Measurements from ENCODE around the gene FRMD4A. TPM values are rescaled to one million over a fixed set of nuclear protein-coding genes. Genes with fewer than 3 reads are reported as not detected.

FRMD4A gene
- total RNA-seq, 1 experiment from 2014 or later, result 19.6 TPM

GRCh38 chr10:14179251-14179650, 151.5 kb downstream of the FRMD4A start:
- Histone ChIP-seq H2BK20ac (ENCODE audit: low read depth, low read length, poor library complexity, severe bottlenecking) (no peak overlapping the region), H4K5ac (ENCODE audit: insufficient read length, low read depth, low read length) (no peak overlapping the region), H3K4me1 (ENCODE audit: insufficient read depth, low read length) (no peaks in the 10 kb centered on the region), H2BK15ac (ENCODE audit: low read depth, low read length) (no peak overlapping the region), H2BK5ac (ENCODE audit: insufficient read length, low read length) (no peak overlapping the region), H4K20me1 (ENCODE audit: control insufficient read depth, insufficient read depth, insufficient read length) (no peaks in the 10 kb centered on the region), H3T11ph (ENCODE audit: low read length) (no peak overlapping the region), H3K27me3 (ENCODE audit: insufficient read depth, low read length) (no peaks in the 10 kb centered on the region; the same call in 1 of the 2 replicates), H3K79me2 (ENCODE audit: insufficient read depth, low read length) (no peaks in the 10 kb centered on the region), H3K56ac (ENCODE audit: insufficient read length, low read depth, low read length) (no peak overlapping the region), H3K79me1 (ENCODE audit: insufficient read depth, low read depth, low read length, poor library complexity, severe bottlenecking) (no peaks in the 10 kb centered on the region), H3K23me2 (ENCODE audit: insufficient read length, low read depth, low read length, poor library complexity, severe bottlenecking) (peaks cover 1% of the 10 kb centered on the region), H3K4ac (ENCODE audit: low read depth, low read length) (no peak overlapping the region), H3K4me2 (ENCODE audit: insufficient read depth, insufficient read length, low read length) (no peak overlapping the region), H3K9me3 (ENCODE audit: control insufficient read depth, low read depth, low read length) (no peaks in the 10 kb centered on the region), H2AFZ (ENCODE audit: low read length) (no peak overlapping the region), H2BK120ac (ENCODE audit: low read depth, low read length, poor library complexity, severe bottlenecking) (no peak overlapping the region), H3K9ac (ENCODE audit: extremely low read depth, insufficient read length, low read length) (no peak overlapping the region), H3K27ac (ENCODE audit: insufficient read length, low read depth, low read length) (no peak overlapping the region), H4K91ac (ENCODE audit: insufficient read length, low read depth, low read length) (no peak overlapping the region), H3K18ac (ENCODE audit: insufficient read length, low read depth, low read length) (no peak overlapping the region), H3K23ac (ENCODE audit: insufficient read length, low read depth, low read length) (no peak overlapping the region), H2BK12ac (ENCODE audit: insufficient read length, low read depth, low read length) (no peak overlapping the region), H4K8ac (replicated peaks; ENCODE audit: insufficient read length, low read depth, low read length) (no peak overlapping the region), H3K14ac (ENCODE audit: insufficient read depth, low read length) (no peak overlapping the region), H2AK5ac (ENCODE audit: insufficient read length, low read length) (no peak overlapping the region)
- DNase-seq, result no peak
- WGBS (ENCODE audit: extremely low coverage, insufficient read length, low lambda C conversion rate), result 100% methylated on average over 1 of the region's 2 CpGs
- no peak for TF ChIP-seq CTCF (conservative IDR thresholded peaks at IDR 0.05)
- Mint-ChIP-seq H3K27me3 (ENCODE audit: low read depth) (peaks cover 15% of the 10 kb centered on the region), H3K27ac (no peak overlapping the region), H3K9me3 (no peaks in the 10 kb centered on the region), H3K4me1 (peaks cover 3 to 7% of the 10 kb centered on the region in 2 experiments), H3K4me3 (no peak overlapping the region), H3K36me3 (ENCODE audit: insufficient read depth in 1 of 3, low read depth in 3 of 3) (no peaks in the 10 kb centered on the region)

All from H9 (cell line).